ENCODE data around the gene ATAD3C.
"Not testable (repeated sequence)": the region's sequence is repeated elsewhere in the genome, so short reads cannot be mapped to it uniquely, and the experiment has no call there.

The ATAD3C gene

DNA sequence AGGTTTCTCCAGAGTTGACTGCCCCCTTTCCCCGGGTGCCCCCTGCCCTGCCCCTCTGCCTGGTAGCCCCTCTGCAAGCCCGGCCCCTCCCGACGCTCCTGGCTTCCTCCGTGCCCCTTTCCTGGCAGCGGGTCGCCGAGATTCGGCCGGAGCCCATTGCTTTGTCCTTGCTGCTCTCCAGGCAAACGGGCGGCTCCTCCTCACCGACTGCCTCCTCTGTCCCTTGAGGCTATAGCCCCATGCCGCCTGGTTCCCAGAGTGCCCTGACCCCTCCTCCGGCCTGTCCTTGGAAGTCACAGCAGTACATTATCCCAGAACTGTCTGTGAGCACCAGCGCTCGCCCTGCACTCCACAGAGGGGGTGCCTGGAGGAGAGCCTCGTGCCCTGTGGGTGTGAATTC is 64.2 kb downstream of the ATAD3C start:
- WGBS, 2 experiments (ENCODE audit: insufficient coverage in 2 of 2): 80 to 92% methylated on average over 11 to 12 of the region's 18 CpGs
- H3K27ac ChIP-seq (ENCODE audit: low read depth, low read length, severe bottlenecking); H3K4me3 ChIP-seq (ENCODE audit: extremely low read depth, insufficient read depth, low read length, poor library complexity, severe bottlenecking); H3K9me3 ChIP-seq (ENCODE audit: control insufficient read depth, low read length); H3K4me1 ChIP-seq (ENCODE audit: control insufficient read depth, insufficient read depth, low read length, poor library complexity, severe bottlenecking): not testable (repeated sequence)
- H3K36me3 ChIP-seq (ENCODE audit: control insufficient read depth, insufficient read depth, low read length): peaks cover 31% of the 10 kb centered on the region

DNA sequence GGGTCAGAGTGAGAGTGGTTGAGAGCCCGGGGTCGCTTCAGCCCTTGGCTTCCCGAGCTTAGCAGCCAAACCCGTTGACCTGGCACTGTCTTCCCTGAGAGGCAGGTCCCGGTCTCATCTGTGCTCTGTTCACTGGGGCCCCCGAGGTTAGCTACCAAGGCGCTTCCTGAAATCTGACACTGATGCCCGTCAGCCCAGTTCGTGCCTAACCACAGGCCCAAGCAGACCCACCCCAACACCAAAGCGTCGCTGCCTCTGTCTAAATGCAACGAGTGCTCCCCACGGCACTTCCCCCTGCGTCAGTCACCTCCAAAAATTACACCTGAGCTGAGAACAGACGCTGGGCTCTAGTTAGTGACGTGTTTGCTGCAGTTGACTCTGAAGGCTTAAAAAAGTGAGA is 64.9 kb downstream of the ATAD3C start:
- 92 to 94% methylated on average over 5 to 9 of the region's 16 CpGs for WGBS, 2 experiments (ENCODE audit: insufficient coverage in 2 of 2)
- H3K4me1 ChIP-seq (ENCODE audit: control insufficient read depth, insufficient read depth, low read length, poor library complexity, severe bottlenecking); H3K9me3 ChIP-seq (ENCODE audit: control insufficient read depth, low read length); H3K27ac ChIP-seq (ENCODE audit: low read depth, low read length, severe bottlenecking); H3K4me3 ChIP-seq (ENCODE audit: extremely low read depth, insufficient read depth, low read length, poor library complexity, severe bottlenecking): not testable (repeated sequence)
- H3K36me3 ChIP-seq (ENCODE audit: control insufficient read depth, insufficient read depth, low read length): peaks cover 32% of the 10 kb centered on the region

DNA sequence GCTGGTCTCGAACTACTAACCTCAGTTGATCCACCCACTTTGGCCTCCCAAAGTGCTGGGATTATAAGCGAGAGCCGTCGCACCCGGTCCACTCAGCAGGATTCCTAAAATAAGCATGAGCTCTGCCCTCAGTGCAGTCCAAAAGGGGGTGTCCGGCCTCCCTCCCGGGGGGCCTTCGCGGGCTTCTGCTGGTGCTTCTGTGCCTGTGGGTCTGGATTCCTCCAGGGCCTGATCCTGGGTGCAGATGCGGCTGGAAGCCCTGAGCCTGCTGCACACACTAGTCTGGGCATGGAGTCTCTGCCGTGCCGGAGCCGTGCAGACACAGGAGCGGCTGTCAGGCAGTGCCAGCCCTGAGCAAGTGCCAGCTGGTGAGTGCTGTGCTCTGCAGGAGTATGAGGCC is 67.4 kb downstream of the ATAD3C start:
- WGBS, 2 experiments (ENCODE audit: insufficient coverage in 2 of 2): 88 to 96% methylated on average over 7 to 10 of the region's 14 CpGs
- H3K4me3 ChIP-seq (ENCODE audit: extremely low read depth, insufficient read depth, low read length, poor library complexity, severe bottlenecking); H3K9me3 ChIP-seq (ENCODE audit: control insufficient read depth, low read length); H3K27ac ChIP-seq (ENCODE audit: low read depth, low read length, severe bottlenecking); H3K4me1 ChIP-seq (ENCODE audit: control insufficient read depth, insufficient read depth, low read length, poor library complexity, severe bottlenecking): not testable (repeated sequence)
- H3K36me3 ChIP-seq (ENCODE audit: control insufficient read depth, insufficient read depth, low read length): peaks cover 44% of the 10 kb centered on the region

DNA sequence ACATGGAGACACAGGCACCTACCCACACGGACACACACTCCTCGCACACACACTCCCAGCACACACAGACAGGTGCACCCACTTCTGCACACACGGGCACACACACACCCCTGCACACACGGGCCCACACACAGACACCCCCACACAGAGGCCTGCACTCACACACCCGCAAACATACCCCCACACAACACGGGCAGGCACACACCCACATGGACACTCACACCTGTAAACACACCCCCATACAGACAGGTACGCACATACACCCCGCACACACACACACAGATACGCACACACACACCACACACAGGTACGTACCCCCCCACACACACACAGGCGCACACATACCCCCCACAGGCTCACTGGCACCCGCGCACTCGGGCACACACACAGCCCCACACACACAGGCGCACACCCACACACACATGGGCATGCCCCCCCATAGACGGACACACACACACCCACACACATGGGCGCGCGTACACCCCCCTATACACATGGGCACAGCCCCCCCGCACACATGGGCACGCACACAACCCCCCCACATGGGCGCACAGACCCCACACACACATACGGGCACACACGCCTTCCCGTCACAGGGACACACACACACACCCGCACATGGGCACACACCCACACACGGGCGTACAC is 68.6 kb downstream of the ATAD3C start:
- no peaks in the 10 kb centered on the region for H3K4me1 ChIP-seq (ENCODE audit: control insufficient read depth, insufficient read depth, low read length, poor library complexity, severe bottlenecking)
- H3K27ac ChIP-seq (ENCODE audit: low read depth, low read length, severe bottlenecking): no peak overlapping the region
- peaks cover 45% of the 10 kb centered on the region for H3K36me3 ChIP-seq (ENCODE audit: control insufficient read depth, insufficient read depth, low read length)
- 93 to 100% methylated on average over 3 to 9 of the region's 28 CpGs for WGBS, 2 experiments (ENCODE audit: insufficient coverage in 2 of 2)
- no peak overlapping the region for H3K4me3 ChIP-seq (ENCODE audit: extremely low read depth, insufficient read depth, low read length, poor library complexity, severe bottlenecking)
- no peaks in the 10 kb centered on the region for H3K9me3 ChIP-seq (ENCODE audit: control insufficient read depth, low read length)

DNA sequence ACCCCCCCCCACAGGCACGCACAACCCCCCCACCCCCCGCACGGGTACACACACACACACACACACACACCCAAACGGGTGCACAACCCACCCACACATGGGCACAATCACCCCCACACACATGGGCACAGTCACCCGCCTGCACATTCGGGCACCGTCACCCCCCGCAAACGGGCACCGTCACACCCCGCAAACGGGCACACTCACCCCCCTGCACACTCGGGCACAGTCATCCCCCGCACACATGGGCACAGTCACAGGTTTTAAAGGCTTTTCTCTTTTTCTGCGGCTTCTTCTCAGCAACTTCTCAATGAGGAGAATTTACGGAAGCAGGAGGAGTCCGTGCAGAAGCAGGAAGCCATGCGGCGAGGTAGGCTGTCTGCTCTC is 69.1 kb downstream of the ATAD3C start:
- H3K36me3 ChIP-seq (ENCODE audit: control insufficient read depth, insufficient read depth, low read length): peaks cover 50% of the 10 kb centered on the region
- WGBS, 2 experiments (ENCODE audit: insufficient coverage in 2 of 2): 92 to 95% methylated on average over 2 to 9 of the region's 19 CpGs
- not testable (repeated sequence) for H3K4me3 ChIP-seq (ENCODE audit: extremely low read depth, insufficient read depth, low read length, poor library complexity, severe bottlenecking); H3K27ac ChIP-seq (ENCODE audit: low read depth, low read length, severe bottlenecking); H3K4me1 ChIP-seq (ENCODE audit: control insufficient read depth, insufficient read depth, low read length, poor library complexity, severe bottlenecking); H3K9me3 ChIP-seq (ENCODE audit: control insufficient read depth, low read length)
